ENCODE data around the gene IRF2BP1.

- no peak for TF ChIP-seq CTCF (IDR thresholded peaks at IDR 0.05)
- TF ChIP-seq ZFX (IDR thresholded peaks at IDR 0.05; ENCODE audit: borderline replicate concordance): no peak
Observed at GRCh38 chr19:45878043-45878794, 7.7 kb downstream of the IRF2BP1 start.
